D341Med (cell line): Measurements from ENCODE around the gene COL15A1.

ENCODE experiments used
- DNase-seq: peaks from one replicate; pipeline ENCODE4 v3.0.0; 2012; ENCODE audit warnings: low spot score

COL15A1 gene

GRCh38 chr9:98916660-98917059 lies 27.0 kb upstream of the COL15A1 start:
- no peak for DNase-seq

GRCh38 chr9:98917746-98918487 lies 25.8 kb upstream of the COL15A1 start:
- no peak for DNase-seq

DNA sequence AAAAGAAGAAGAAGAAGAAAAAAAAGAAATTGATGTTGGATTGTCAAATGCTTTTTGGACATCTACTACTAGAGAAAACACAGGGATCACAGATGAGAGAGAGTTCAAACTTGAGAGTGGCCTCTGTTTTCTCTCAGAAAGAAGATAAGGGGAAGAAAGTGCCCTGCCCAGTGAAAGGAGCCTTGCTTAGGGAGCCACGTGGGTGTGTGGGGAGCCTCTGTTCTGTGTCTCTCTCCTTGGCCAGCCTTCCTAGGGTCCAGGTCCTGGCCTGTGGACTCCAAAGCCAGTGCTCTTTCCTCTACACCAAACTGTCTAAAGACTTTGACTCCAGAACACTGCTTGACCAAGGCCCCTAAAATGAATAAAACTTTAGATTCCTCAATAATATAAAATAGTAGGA lies 22.0 kb upstream of the COL15A1 start:
- DNase-seq = no peak

GRCh38 chr9:98922721-98923435 lies 20.8 kb upstream of the COL15A1 start:
- DNase-seq = no peak

GRCh38 chr9:98923451-98924123 lies 20.1 kb upstream of the COL15A1 start:
- no peak for DNase-seq

- DNase-seq = no peak
Observed at GRCh38 chr9:98924946-98925820, 18.5 kb upstream of the COL15A1 start.

GRCh38 chr9:98925956-98926355 lies 17.8 kb upstream of the COL15A1 start:
- no peak for DNase-seq

- DNase-seq = no peak
Observed at GRCh38 chr9:98927724-98928123, 16.0 kb upstream of the COL15A1 start.

DNA sequence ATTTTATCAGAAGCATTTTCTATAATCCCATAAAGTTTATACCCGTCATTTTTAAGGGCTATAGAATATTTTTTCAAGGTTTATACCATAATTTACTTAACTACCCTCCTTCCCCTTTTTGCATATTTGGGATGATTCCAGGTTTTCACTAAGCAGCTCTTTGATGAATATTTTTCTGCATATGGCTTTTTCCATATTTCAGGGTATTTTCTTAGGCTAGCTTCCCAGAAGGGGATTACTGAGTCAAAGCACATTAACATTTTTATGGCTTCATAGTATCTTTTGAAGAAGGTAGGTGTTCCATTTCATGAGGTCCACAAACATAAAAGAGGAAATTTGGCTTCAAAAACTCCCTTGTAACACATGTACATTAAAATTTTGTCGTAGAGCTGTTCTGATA lies 14.6 kb upstream of the COL15A1 start:
- DNase-seq = no peak

DNA sequence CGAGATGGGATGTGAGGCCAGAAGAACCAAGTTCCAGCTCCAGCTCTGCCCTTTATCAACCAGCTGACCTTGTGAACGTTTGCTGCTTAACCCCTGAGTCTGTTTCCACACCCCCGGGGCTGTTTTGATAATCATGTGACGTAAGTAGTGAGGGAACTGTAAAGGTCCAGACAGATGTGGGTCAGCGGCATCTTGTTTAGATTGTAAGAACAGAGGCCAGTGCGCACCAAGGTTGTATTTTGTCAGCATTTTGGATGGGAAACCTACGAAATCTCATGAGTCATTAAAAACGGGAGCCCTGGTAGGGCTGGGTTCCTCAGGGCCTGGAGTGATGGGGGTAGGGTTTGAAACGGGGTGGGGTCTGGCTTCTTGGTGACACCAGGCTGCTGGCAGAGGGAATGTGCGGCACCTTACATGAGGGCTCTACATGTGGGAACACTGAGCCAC lies 13.8 kb upstream of the COL15A1 start:
- DNase-seq = no peak

- DNase-seq = no peak
Observed at GRCh38 chr9:98930792-98931191, 12.9 kb upstream of the COL15A1 start.

GRCh38 chr9:98931600-98932389 lies 11.9 kb upstream of the COL15A1 start:
- no peak for DNase-seq

DNA sequence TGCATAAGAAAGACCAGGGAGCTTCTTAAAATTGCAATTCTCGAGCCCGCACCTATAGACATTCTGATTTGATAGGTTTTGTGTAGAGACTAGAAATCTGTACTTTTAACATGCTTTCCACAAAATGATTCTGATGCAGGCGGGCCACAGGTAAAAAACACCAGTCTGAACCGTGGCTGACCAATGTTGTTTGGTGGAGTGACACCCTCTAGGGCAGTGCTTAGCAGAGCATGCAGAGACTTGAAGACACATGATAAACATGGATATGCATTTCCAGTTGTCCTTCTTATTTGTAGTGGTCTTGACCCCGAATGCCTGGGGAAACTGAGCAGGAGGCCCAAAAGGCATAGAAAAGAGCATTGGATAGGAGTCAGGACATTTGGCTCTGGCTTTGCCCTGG lies 10.5 kb upstream of the COL15A1 start:
- DNase-seq = no peak

DNA sequence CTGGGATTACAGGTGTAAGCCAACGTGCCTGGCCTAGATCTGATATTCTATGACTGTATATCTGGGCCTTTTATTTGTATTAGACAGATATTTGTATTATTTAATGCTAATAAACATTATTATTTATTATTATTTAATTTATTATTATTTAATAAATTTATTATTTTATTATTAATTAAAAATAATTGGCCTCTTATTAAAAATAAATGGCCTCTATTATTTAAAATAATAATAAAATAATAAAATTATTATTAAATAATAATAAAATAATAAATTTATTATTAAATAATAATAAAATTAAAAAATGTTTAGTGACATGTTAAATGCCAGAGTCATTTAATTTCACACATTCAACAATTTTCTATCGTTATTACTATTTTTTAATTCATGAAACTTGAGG lies 9.8 kb upstream of the COL15A1 start:
- no peak for DNase-seq

- no peak for DNase-seq
Observed at GRCh38 chr9:98935071-98935505, 8.6 kb upstream of the COL15A1 start.

- no peak for DNase-seq
Observed at GRCh38 chr9:98940276-98940675, 3.4 kb upstream of the COL15A1 start.

GRCh38 chr9:98941946-98942523 lies 1.7 kb upstream of the COL15A1 start:
- DNase-seq = no peak

DNA sequence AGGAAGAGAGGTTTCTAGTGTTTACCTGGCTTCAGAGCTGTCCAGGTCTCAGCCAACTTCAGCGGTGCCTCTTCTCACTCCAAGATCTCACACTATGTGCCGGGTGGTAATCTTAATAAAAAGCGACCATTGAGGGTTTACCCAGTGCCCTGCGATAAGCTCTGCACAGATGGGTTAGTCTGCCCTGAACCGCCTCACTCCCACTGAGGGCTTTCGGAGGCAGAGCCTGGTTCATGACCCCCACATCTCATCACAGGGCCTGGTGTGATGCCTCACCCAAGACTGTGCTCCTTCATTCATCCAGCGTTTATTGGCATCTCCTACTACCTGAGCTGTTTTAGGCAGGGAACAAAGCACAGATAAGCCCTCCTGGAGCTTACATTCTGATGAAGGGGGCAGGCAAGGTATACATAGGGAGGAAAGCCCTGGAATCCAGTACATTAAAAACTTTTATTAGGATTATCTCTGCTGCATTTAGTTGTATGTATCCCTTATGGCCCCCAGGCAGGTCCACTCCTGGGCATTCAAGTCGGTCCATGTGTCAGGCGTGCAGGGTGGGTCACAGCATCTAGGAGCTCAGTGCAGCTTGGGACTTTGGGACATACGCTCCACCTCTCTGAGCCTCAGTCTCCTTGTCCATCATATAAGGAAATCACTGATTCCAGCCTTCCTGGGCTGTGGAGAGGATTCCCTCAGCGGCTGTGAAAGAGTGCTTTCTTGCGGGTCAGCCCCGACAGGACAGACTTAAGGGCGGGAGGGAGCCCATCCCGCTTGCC lies 613 bp upstream of the COL15A1 start:
- DNase-seq = no peak

DNA sequence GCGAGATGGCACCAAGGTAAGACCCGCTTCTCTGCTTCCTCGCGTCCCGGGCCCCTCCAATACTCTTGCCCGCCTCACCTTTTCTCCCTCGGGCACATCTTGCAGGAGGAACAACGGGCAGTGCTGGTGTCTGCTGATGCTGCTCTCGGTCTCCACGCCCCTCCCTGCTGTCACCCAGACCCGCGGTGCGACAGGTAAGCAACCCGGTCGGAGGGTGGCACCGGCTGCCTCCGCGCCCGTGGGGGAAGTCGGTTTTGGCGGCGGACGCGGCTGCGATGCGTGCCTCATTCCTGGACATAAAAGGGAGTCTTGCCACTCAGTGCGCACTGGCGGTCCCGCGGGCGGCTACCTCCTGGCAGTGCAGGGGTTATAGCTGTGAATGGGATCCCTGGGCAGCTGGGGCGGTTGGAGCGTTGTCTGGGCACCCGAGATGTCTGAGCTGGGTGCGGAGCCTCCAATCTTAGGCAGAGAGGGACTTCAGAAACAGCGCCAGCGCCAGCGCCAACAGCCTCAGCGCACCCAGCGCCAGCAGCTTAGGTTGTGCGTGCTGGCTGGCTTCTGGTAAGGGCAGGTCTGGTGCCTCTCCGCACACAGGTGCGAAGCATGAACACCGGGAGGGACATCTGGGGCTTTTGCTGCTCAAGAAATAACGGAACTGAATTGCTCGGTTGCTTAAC lies 488 bp downstream of the COL15A1 start:
- peak; percentile 62 for DNase-seq

GRCh38 chr9:98944734-98945074 lies 997 bp downstream of the COL15A1 start:
- DNase-seq = no peak
